ENCODE data around the gene WDR41. TPM values are rescaled to one million over a fixed set of nuclear protein-coding genes. Genes with fewer than 3 reads are reported as not detected.
"Not testable (repeated sequence)": the region's sequence is repeated elsewhere in the genome, so short reads cannot be mapped to it uniquely, and the experiment has no call there.

Gene WDR41
- total RNA-seq, 4 donors from 2014 or later: 23.2 to 55.7 (median 33.2) TPM

DNA sequence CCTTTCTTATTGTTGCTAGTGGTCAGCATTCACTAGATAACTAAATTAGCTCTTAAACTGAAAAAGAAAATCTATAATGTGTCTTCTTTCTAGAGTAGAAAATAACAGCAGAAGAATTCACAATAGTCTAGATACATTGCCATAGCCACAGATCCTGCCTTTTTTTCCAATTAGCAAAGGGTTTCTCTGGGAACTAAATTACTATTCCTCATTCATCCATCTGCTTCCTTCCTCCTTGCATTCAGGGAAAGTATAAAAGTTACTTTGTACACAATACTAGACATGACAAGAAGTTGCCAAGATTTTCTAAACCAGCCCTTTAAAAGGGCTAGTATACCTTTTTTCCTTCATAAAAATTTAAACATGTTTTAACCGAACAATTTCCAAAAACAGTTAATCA is 21.2 kb upstream of the WDR41 start:
- H3K27me3 ChIP-seq: no peaks in the 10 kb centered on the region
- H3K4me1 ChIP-seq: no peaks in the 10 kb centered on the region
- no peaks in the 10 kb centered on the region for H3K36me3 ChIP-seq
- 29 to 50% methylated on average over 1 of the region's 1 CpG for WGBS, 2 donors (ENCODE audit: low coverage in 1 of 2)
- ATAC-seq: no peak
- H3K4me3 ChIP-seq: no peak overlapping the region
- no peak overlapping the region for H3K27ac ChIP-seq
- no peaks in the 10 kb centered on the region for H3K9me3 ChIP-seq
- no peak for TF ChIP-seq POLR2AphosphoS5 (IDR thresholded peaks at IDR 0.05)
- TF ChIP-seq EP300 (IDR thresholded peaks at IDR 0.05): no peak
- no peak for TF ChIP-seq POLR2A (IDR thresholded peaks at IDR 0.05)
- TF ChIP-seq, protein P1, sequence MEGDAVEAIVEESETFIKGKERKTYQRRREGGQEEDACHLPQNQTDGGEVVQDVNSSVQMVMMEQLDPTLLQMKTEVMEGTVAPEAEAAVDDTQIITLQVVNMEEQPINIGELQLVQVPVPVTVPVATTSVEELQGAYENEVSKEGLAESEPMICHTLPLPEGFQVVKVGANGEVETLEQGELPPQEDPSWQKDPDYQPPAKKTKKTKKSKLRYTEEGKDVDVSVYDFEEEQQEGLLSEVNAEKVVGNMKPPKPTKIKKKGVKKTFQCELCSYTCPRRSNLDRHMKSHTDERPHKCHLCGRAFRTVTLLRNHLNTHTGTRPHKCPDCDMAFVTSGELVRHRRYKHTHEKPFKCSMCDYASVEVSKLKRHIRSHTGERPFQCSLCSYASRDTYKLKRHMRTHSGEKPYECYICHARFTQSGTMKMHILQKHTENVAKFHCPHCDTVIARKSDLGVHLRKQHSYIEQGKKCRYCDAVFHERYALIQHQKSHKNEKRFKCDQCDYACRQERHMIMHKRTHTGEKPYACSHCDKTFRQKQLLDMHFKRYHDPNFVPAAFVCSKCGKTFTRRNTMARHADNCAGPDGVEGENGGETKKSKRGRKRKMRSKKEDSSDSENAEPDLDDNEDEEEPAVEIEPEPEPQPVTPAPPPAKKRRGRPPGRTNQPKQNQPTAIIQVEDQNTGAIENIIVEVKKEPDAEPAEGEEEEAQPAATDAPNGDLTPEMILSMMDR (IDR thresholded peaks at IDR 0.05): no peak

DNA sequence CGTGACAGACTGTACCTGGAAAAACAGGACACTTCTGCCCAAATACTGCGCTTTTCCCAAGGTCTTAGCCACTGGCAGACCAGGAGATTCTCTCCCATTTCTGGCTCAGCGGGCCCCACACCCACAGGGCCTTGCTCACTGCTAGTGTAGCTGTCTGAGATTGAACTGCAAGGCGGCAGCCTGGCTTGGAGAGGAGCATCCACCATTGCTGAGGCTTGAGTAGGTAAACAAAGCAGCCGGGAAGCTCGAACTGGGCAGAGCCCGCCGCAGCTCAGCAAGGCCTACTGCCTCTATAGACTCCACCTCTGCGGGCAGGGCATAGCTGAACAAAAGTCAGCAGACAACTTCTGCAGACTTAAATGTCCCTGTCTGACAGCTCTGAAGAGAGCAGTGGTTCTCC is 9.0 kb upstream of the WDR41 start:
- H3K4me3 ChIP-seq, H3K27ac ChIP-seq, H3K27me3 ChIP-seq, ATAC-seq, H3K4me1 ChIP-seq, H3K36me3 ChIP-seq: not testable (repeated sequence)
- 70 to 80% methylated on average over 1 to 2 of the region's 9 CpGs for WGBS, 2 donors (ENCODE audit: low coverage in 1 of 2)
- H3K9me3 ChIP-seq: peaks cover 0 to 18% (median 0%) of the 10 kb centered on the region in 3 donors

DNA sequence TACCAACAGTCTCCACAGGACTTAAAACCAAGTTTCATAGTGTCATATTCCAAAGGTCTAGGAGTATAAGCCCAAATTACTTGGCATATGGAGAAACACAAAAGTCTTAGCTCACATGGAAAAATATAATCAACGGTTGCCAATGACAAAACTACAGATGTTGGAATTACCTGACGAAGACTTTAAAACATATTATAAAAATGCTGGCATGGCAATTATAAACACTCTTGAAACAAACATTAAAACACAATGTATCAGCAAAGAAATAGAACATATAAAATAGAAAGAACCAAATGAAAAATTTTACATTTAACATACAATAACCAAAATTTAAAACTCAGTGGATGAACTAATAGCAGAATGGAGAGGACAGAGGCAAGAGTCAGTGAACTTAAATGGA is 7.9 kb upstream of the WDR41 start:
- Histone ChIP-seq H3K4me3 (no peak overlapping the region), H3K27me3 (no peaks in the 10 kb centered on the region), H3K4me1 (no peaks in the 10 kb centered on the region), H3K36me3 (no peaks in the 10 kb centered on the region), H3K9me3 (peaks cover 0 to 18% (median 0%) of the 10 kb centered on the region in 3 donors), H3K27ac (no peak overlapping the region)
- TF ChIP-seq EP300 (IDR thresholded peaks at IDR 0.05) (no peak), POLR2AphosphoS5 (IDR thresholded peaks at IDR 0.05) (no peak), POLR2A (IDR thresholded peaks at IDR 0.05) (no peak)
- TF ChIP-seq, protein P1 (IDR thresholded peaks at IDR 0.05): no peak
- 88 to 92% methylated on average over 2 of the region's 2 CpGs for WGBS, 2 donors (ENCODE audit: low coverage in 1 of 2)
- no peak for ATAC-seq

DNA sequence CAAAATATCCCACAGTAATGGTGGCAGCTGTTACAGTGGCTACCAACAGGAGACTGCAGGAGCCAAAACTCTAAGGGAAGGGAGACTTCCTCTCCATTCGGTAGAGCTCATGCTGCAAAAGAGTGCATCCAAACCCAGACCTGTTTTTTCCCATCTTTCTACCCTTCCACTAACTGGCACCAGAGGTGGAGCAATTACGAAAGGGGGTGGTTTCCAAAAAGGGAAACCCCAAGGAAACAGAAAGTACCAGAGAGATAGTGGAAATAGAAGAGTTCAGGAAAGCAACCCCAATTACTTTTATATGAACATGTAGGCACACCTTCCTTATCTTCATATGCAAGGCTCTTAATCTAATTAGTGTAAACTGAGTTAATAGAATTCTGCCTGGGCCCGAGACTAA is 7.3 kb upstream of the WDR41 start:
- H3K4me3 ChIP-seq: no peak overlapping the region
- peaks cover 0 to 18% (median 0%) of the 10 kb centered on the region in 3 donors for H3K9me3 ChIP-seq
- H3K27me3 ChIP-seq: no peaks in the 10 kb centered on the region
- H3K27ac ChIP-seq: no peak overlapping the region
- 55 to 73% methylated on average over 2 to 3 of the region's 3 CpGs for WGBS, 2 donors (ENCODE audit: low coverage in 1 of 2)
- H3K4me1 ChIP-seq: no peaks in the 10 kb centered on the region
- no peaks in the 10 kb centered on the region for H3K36me3 ChIP-seq
- TF ChIP-seq, protein P1 (IDR thresholded peaks at IDR 0.05): no peak
- TF ChIP-seq POLR2A (IDR thresholded peaks at IDR 0.05): no peak
- TF ChIP-seq POLR2AphosphoS5 (IDR thresholded peaks at IDR 0.05): no peak
- no peak for ATAC-seq

DNA sequence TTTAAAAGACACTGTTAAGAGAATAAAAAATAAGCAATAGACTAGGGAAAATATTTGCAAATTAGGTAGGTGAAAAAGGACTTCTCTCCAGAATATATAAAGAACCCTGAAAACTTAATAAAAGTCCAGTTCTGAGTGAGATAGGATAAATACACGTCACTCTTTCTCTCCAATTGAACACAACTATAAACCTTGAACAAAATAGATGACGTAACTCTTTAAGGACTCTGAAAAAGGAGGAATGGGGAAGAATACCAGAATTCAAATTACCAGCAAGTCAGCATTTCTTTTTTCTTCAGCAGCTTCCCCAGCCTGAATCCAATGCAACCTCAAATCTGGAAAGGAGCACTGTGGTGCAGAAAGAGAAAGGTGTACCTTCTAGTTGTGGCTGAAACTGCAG is 6.8 kb upstream of the WDR41 start:
- Histone ChIP-seq H3K4me1 (no peaks in the 10 kb centered on the region), H3K9me3 (peaks cover 0 to 18% (median 0%) of the 10 kb centered on the region in 3 donors), H3K4me3 (no peak overlapping the region), H3K27ac (no peak overlapping the region), H3K36me3 (no peaks in the 10 kb centered on the region), H3K27me3 (no peaks in the 10 kb centered on the region)
- TF ChIP-seq POLR2AphosphoS5 (IDR thresholded peaks at IDR 0.05) (no peak), POLR2A (IDR thresholded peaks at IDR 0.05) (no peak), EP300 (IDR thresholded peaks at IDR 0.05) (no peak)
- TF ChIP-seq, protein P1 (IDR thresholded peaks at IDR 0.05): no peak
- no peak for ATAC-seq
- 61 to 78% methylated on average over 2 of the region's 2 CpGs for WGBS, 2 donors (ENCODE audit: low coverage in 1 of 2)
